HG02981 (cell line): ENCODE results near the gene TNFRSF1B.

Experiments used
- ATAC-seq: cut with Tn5 transposase; IDR thresholded peaks from one replicate; pipeline ENCODE4 v1.9.1; 2021; ENCODE audit warnings: mild to moderate bottlenecking, moderate library complexity; ENCODE audit not compliant: unreplicated experiment

The TNFRSF1B gene

DNA sequence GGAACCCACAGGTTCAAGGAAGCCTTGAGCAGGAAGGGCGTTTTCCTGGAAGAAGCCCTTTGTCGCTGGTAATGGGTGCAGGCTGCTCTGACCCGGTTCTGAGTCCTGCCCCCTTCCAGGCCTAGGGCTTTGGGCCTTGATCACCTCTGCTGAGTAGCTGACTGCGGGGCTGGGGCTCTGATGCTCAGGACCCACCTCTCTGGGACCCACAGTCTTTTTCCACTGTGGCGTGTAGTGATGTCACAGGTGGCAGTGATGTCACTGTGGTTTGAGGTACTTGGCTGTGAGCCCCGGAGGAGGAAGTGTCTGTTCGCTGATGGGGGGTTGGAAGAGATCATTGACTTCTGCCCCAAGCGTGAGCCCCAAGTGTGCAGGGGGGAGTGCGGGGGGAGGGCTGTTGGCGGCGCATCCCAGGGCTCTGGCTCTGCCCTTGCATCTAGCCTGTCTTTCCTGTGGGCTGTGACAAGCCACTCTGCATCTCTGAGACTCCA is 6.9 kb downstream of the TNFRSF1B start:
- ATAC-seq, result no peak

DNA sequence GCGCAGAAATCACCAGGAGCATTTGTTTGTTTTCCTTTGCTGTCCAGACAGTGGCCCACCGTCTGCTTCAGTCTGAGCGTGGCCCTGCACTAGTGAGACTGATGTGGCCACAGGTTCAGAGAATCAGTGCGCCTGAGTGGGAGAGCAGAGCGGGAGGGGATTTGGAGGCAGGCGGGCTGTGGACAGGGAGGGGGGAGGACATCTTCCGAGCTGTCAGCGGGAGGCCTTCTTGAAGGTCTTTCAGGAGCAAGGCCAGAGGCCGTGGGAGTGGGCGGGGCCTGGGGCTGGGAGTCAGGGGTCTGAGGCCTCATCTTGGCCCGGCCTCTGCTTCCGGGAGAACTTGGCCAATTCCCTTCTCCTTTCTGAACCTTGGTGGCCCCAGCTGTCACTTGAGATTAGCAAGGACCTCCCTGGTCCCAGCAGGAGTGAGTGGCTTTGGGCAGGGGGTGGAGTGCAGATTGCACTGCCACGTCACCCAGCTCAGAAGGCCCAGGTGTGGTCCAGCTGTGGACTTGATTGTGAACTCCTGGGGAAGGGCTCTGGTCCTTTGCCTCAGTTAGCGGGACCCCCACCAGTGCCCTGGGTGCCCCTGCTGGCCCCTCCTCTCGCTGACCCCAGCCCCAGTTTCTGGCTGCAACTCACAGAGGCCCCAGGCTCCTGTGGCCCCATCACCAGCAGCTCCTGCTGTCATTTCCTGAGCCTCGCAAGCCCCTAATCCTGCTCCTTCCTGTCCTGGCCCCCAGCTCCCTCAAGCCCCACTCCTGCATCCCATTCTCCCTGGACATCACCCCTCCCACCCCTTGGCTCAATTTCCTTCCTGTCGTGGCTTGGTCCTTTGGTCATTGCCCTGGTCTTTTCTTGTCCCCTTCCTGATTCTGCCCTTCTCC is 8.4 kb downstream of the TNFRSF1B start:
- no peak for ATAC-seq

DNA sequence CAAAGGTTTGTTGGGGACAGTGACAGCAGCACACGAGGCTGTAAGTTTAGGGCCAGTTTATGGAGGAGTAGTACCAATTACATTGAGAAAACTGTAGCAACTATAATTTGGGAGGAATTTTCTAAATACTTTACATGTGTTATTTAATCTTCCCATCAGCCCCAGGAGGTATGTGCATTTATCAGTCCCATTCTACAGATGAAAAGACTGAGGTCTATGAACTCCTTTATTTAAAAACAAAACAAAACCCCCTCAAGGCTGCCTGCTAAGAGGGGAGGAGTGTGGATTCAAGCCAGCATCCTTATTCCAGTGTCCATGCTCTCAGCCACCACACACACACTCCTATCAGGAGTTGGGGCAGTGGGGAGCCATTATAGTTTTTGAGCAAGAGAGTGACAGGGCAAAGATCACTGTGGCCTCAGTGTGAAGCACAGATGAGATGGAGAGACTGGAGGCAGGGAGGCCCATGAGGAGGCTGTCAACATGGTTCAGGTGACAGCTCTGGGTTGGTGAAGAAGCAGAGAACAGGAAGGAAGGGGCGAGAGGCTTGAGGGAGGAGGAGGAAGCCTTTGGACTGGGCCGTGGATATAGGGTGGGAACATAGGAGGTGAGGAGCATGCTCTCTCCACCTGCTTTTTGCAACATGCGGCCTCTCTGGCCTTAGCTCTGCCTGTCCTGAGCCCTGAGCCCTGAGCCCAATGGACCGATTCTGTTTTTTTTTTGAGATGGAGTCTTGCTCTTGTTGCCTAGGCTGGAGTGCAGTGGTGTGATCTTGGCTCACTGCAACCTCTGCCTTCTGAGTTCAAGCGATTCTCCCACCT is 9.7 kb downstream of the TNFRSF1B start:
- no peak for ATAC-seq

DNA sequence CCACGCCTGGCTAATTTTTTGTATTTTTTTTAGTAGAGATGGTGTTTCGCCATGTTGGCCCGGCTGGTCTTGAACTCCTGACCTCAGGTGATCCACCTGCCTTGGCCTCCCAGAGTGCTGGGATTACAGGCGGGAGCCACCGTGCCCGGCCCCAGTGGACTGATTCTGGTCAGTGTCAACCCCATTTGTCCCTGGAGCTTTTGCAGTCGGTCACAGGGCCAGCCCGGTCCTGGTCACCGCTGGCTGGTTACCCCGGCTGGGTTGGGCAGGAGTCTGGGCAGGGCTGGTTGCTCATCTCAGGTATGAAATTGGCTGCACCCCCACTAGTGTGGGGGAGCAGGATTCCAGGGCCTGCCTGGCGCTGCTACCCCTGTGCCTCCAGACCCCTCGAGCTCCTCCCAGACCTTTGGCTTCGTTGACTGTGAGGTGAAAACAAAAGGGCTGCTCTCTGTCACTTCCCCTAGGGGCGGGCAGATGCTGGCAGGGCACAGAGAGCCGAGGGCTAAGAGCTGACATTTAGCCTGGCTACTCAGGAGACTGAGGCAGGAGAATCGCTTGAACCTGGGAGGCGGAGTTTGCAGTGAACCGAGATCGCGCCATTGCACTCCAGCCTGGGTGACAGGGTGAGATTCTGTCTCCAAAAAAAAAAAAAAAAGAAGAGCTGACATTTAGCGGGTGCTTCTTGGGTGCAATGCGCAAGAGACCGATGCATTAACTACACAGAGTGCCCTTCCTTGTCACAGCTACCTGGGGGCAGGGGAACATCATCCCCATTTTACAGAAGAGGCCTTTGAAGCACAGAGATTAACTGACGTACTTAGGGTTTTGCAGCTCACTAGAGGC is 10.6 kb downstream of the TNFRSF1B start:
- ATAC-seq, result no peak

DNA sequence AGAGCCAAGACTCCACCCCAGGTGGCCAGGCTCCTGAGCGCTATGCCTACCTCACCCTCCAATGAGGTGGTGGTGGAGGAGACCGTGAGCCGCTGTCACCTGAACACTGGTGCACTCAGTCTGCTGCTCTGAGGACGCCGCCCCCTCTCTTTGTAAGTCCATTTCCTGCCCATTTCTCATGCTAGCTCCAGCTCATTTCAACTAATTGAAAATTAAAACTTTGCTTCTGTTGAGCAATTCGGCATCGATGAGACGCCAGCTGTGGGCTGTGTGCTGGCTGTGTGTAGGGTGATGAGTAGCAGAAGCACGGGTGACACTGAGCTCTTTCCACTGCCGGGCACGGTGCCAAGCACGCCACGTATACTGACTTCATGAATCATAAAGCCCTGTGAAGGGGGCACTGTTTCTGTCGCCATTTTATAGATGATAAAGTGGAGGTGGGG is 11.2 kb downstream of the TNFRSF1B start:
- ATAC-seq, result no peak

DNA sequence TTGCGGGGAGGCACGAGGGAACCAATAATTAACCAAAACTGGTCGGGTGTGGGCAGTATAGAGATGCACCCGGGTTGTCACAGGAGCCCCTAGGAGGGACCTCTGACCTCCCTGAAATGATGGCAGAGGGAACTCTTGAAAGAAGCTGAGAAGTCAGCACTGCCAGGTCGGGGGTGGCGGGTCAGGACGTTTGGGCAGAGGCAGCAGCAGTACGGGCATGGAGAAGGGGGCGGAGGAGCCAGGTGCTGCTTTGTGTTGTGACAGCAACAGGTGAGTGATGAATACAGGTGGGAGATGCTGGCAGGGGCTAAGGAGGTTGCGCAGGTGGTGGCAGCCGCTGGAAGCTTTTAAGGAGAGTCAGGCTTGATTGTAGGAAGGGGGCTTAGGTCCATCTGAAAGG is 11.7 kb downstream of the TNFRSF1B start:
- no peak for ATAC-seq

DNA sequence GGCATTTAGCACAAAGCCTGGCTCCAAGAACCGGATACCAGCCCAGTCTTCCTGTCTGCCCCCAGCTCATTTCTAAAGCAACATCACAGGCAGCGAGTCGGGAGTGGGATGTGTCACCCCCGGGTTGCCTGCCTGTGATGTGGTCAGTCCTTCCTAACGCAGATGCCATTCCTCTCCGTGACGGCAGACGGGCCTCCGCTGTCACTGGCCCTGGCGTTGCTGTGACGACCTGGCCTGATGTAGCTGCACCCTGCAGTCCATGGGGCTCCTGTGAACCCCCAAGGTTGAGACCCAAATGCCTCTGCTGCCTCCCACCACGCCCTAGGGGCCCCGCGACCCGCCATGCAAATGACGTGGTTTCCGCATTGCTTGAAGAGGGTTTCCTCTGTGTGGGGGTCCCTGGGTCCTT is 12.3 kb downstream of the TNFRSF1B start:
- ATAC-seq, result no peak

DNA sequence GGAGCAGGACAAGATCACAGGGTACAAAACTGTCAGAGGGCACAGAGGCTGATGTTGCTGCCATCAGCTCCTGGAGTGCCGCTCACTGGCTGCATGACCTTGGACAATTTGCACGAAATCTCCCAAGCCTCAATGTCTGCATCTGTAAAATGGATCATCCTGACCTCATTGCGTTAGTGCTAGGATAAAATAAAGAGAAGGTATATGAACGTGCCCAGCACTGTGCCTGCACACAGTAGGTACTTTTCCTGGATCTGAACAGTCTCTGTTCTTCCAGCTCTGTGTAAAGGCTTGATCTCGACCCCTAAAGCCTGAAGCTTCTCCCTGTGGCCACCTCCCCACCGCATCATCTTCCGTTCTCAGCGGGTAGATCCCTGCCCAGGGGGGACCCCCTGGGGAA is 12.9 kb downstream of the TNFRSF1B start:
- ATAC-seq, result no peak

DNA sequence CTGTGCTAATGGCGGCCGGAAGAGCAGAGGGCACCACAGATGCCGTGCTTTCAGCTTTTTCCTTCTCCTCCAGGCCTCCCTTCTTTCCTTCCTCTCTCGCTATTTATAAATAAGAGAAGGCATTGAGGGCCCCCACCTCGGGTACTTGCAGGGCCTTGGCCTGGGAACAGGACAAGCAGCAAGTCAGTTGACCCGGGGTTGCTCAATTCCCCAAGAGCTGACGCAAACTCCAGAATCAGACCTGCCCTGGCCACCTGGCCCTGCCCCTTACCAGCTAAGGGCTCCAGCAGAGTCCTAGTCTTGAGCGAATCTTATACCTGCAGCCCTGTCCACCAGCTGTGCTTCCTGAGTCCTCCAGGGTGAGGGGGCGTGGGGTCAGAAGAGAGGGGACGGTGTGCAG is 13.5 kb downstream of the TNFRSF1B start:
- ATAC-seq, result no peak

DNA sequence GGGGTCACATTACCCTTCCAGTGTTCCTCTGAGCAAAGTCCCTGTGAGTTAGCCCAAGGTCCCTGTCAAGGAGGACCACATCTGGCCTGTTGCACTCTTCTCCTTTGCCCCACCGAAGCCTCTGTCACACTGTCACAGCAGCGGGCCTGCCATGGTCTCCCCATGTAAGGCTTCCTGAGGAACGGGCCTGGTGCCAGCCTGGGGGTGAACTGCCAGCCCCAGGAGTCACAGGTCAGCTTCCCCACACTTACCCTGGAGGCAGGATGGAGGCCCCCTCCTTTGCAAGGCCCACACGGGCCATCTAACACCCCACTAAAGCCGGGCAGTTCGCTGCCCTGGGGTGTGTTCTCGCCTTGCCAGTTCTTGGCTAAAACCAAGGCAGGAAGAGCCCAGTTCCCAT is 14.1 kb downstream of the TNFRSF1B start:
- ATAC-seq, result no peak

DNA sequence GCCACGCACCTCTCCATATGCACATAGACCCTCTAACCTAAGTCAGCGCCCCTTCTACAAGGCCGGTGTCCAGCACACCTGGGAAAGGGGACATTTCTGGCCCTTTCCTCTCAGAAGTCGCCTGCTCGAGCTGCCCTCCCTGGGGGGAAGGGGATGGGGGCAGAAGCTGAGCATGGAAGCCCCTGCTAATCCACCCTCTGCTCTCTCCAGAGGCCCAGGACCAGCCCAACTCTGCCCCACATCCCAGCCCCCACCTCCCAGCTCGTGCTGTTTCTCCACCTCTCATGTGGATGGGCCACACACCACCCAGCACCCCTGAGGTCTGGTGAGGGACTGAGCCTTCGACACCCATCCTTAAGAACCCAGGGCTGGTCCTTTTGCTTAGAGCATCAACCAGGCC is 14.8 kb downstream of the TNFRSF1B start:
- no peak for ATAC-seq

DNA sequence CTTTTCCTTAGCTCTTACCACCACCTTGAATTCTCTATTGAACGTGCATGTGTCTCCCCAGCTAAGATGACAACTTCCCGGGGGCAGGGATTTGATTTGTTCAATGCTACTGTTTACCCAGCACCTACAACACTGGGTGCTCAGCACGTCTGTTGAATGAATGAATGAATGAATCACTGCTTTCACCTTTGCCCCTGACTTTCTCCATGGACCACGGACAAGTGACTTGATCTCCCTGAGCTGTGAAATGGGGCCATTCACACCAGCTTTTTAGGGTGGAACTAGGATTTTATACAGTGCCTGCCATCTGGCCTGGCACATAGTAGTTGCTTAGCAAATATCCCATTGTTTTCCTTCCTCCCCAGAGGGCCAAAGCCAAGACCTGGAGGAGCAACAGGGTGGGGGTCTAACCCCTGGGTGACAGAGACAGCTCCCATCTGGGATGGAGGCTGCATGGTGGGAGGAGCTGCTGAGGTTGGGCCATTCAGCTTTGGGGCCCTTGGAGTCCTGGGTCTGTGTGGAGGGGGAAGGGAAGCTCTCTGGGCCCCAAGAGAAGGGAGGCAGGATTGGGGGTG is 15.7 kb downstream of the TNFRSF1B start:
- ATAC-seq, result no peak

DNA sequence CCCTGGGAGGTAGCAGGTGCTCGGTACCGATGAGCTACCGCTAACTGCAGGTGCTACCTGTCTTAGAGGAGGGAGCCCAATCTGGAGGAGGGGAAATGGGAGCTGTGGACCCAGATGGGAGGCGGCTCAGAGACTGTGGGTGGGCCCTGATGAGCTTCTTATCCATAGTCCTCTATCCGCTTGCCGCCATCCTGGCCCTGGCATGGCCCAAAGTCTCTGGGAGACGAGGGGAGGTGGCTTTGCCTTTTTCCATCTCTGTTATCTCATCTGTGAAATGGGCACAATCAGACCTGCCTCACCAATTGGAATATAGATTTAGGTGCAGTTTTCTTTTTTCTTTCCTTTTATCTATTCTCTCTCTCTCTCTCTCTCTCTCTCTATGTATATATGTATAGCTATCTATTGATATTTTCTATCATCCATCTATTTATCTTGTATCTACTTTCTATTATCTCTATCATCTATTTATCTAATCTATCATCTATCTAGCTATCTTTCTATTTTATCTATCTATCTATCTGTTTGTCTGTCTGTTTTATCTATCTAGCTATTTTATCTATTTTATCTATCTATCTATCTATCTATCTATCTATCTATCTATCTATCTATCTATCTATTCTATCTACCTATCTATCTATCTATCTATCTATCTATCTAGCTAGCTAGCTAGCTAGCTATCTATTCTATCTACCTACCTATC is 16.5 kb downstream of the TNFRSF1B start:
- ATAC-seq, result no peak

DNA sequence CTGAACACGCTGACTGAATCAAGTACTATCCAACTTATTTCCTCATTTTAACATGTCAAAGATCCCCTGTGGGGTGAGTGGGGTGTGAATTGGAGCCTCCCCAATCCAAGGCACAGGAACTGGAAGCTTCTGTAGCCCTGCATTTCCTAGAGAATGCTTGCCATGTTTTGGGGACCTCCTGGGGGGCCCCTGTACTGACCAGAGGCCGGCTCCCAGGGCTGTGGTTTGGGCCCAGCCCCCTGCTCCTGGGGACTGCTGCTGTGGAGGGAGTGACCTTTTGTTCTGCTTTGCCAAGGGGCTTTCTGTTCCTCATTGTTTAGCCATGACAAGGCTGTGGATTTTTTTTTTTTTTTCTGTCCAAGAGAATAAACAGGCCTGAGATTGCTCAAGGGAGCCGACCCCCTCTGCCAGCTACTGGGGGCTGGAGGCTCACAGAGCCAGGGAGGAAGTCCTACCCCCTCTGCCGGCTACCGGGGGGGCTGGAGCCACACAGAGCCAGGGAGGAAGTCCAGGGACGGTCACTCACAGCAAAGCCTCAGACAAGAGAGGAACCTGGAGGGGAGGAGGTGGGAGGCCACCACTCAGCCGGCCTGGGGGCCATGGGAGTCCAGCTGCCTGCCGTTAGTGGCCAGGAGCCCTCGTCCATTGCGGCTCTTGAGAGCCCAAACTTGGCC is 17.4 kb downstream of the TNFRSF1B start:
- no peak for ATAC-seq

DNA sequence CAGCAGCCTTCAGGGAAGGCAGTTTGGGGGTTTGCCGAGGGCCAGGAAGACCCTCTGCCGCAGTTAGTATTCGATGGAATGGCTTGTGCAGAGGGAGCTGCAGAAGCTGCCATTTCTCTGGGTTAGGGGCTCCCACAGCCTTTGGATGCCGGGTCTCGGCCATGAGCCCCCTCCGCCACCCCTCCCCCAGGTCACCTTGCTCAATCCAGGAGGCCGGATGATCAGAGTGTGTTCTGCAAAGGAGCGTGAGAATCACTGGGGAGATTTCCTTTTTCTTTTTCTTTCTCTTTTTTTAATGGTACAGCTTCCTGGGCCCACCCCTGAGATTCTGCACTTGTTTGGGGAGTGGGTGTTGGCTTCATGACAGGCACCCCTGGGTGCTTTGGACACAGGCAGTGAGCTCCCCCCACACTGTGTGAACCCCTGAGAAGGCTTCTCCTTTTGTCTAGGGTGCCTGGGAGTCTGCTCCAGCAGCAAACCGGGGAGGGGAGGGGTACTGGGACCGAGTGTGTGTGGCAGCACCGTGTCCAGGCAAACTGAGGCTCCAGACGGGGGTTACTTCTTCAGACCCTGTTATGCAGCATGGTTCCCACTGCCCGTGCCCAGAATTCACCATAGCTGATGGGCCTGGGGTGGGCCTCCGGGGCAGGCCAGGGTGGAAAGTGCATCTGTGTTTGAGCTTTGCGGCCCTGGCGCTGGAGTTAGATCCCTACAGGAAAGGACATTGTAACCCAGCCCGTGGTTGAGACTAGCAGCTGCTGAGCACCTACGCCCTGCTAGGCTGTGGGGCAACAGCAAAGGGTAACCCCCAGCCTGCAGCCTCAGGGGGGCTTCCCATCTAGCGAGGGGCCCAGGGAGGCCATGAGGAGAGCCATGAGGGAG is 18.5 kb downstream of the TNFRSF1B start:
- no peak for ATAC-seq

DNA sequence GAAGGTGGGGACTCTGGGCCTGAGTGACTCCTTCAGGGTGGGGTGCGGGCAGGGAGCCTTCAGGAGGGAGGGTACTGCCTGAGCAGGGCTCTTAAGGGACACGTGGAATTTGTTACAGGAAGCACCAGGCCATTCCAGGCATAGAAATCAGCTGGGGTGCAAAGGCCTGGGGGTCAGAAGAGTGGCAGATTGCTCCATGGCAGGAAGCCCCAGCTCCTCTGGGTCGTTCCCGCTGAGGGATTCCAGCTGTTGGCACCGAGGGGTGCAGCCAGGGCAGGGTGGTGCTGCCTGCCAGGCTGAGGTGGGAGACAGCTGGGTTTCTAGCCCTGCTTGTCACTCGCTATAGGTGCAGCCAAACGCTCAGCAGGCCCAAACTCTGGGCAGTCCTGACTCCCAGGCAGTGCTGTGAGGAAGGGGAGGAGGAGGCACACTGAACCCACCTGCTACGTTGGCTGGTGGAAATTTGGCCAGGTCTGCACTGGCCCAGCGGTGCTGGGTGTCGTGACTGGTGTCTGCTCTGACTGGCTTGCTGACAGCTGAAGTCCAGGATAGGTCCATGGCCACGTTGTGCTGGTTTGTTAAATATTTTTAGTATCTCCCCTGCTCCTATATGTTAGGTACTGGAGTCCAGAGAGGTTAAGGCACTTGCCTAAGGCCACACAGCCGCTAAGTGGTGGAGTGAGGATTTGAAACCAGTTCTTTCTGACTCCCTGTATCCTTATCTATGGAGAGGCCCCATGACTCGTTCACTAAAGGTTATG is 19.3 kb downstream of the TNFRSF1B start:
- ATAC-seq, result no peak

DNA sequence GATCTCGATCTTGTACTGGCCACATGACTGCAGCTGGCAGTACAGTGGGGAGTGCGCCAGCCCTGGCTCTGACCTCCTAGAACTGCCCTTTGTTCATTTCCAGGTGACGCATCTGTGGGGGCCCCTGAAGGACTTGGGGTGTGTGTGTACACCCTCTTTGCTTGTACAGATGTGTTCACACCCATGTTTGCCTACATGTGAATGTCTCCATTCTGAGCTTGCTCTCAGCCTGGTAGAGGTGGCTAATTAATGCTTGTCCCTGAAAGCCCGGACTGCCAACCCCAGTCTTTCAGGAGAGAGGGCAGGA is 19.8 kb downstream of the TNFRSF1B start:
- no peak for ATAC-seq

DNA sequence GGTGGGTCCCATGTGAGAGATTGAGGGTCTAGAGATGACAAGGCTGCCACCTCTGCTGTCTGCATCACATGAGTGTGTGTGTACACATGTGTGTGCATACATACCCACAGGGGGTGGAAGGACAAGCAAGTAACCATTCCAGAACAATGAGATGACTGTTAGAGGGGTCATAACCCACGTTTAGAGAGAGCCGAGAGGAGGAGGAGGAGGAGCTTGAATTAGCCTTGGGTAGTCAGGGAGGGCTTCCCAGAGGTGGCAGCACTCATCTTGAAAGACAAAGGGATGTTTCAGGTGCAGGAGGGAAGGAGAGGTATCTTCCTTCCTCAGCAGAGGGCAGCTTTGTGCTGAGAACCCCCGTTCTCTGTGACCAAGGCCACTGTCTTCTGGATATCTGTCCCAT is 21.3 kb downstream of the TNFRSF1B start:
- ATAC-seq, result no peak
